ENCODE measurements around the gene TSEN34.

- TF ChIP-seq CTCF (conservative IDR thresholded peaks at IDR 0.05; ENCODE audit: low read depth in 2 of 2) (no peak), EZH2phosphoT487 (IDR thresholded peaks at IDR 0.05; ENCODE audit: unreplicated experiment) (no peak), POLR2AphosphoS5 (IDR thresholded peaks at IDR 0.05; ENCODE audit: low read depth) (no peak), CREB1 (CRISPR knock-in tag; IDR thresholded peaks at IDR 0.05; ENCODE audit: low read depth) (no peak)
Measured at GRCh38 chr19:54154603-54155345, 36.3 kb upstream of the TSEN34 start.

Data from GM23338 (cell line).